H9 (cell line): ENCODE data around the gene R3HDML. TPM values are rescaled to one million over a fixed set of nuclear protein-coding genes. Genes with fewer than 3 reads are reported as not detected.

Source experiments
- DNase-seq: peaks from one replicate; pipeline ENCODE4 v3.0.0-alpha.2; 2017
- H2AFZ ChIP-seq: one replicate; pipeline ENCODE4 v1.6.1; 2013; ENCODE audit warnings: mild to moderate bottlenecking, low read length, control low read depth, moderate library complexity
- H2AK5ac ChIP-seq: 2 replicates; pipeline ENCODE4 v1.6.1; 2013; ENCODE audit warnings: low read length, control low read depth, mixed read lengths; ENCODE audit not compliant: insufficient read length
- H2BK120ac ChIP-seq: one replicate; pipeline ENCODE4 v1.6.1; 2013; ENCODE audit warnings: low read depth, mild to moderate bottlenecking, low read length, control low read depth, inconsistent platforms; ENCODE audit not compliant: poor library complexity, severe bottlenecking
- H2BK12ac ChIP-seq: 2 replicates; pipeline ENCODE4 v1.6.1; 2013; ENCODE audit warnings: low read length, control low read depth, mixed read lengths, low read depth; ENCODE audit not compliant: insufficient read length
- H2BK15ac ChIP-seq: 2 replicates; pipeline ENCODE4 v1.6.1; 2013; ENCODE audit warnings: low read depth, low read length, control low read depth
- H2BK20ac ChIP-seq: one replicate; pipeline ENCODE4 v1.6.1; 2013; ENCODE audit warnings: low read depth, mild to moderate bottlenecking, low read length, control low read depth, inconsistent platforms; ENCODE audit not compliant: poor library complexity, severe bottlenecking
- H2BK5ac ChIP-seq: 2 replicates; pipeline ENCODE4 v1.6.1; 2013; ENCODE audit warnings: low read length, control low read depth, mixed read lengths; ENCODE audit not compliant: insufficient read length
- H3K14ac ChIP-seq: 2 replicates; pipeline ENCODE4 v1.6.1; 2013; ENCODE audit warnings: low read length, control low read depth; ENCODE audit not compliant: insufficient read depth
- H3K18ac ChIP-seq: 2 replicates; pipeline ENCODE4 v1.6.1; 2013; ENCODE audit warnings: low read depth, mild to moderate bottlenecking, mixed read lengths, low read length, control low read depth; ENCODE audit not compliant: insufficient read length
- H3K23ac ChIP-seq: 2 replicates; pipeline ENCODE4 v1.6.1; 2013; ENCODE audit warnings: low read length, control low read depth, mixed read lengths, low read depth; ENCODE audit not compliant: insufficient read length
- H3K23me2 ChIP-seq: 2 replicates; pipeline ENCODE4 v1.6.1; 2013; ENCODE audit warnings: low read depth, mild to moderate bottlenecking, mixed read lengths, low read length, control low read depth; ENCODE audit not compliant: insufficient read length, poor library complexity, severe bottlenecking
- H3K27ac ChIP-seq: 2 replicates; pipeline ENCODE4 v1.5.1; 2013; ENCODE audit warnings: low read length, control low read depth, mixed read lengths, low read depth; ENCODE audit not compliant: insufficient read length
- H3K27me3 ChIP-seq: 2 replicates; pipeline ENCODE4 v1.6.1; 2013; ENCODE audit warnings: low read length, control low read depth, inconsistent platforms; ENCODE audit not compliant: insufficient read depth
- H3K4ac ChIP-seq: 2 replicates; pipeline ENCODE4 v1.6.1; 2013; ENCODE audit warnings: low read depth, mild to moderate bottlenecking, control low read depth, inconsistent platforms, low read length, moderate library complexity
- H3K4me1 ChIP-seq: 2 replicates; pipeline ENCODE4 v1.6.1; 2013; ENCODE audit warnings: low read length, control low read depth, inconsistent platforms; ENCODE audit not compliant: insufficient read depth
- H3K4me2 ChIP-seq: 2 replicates; pipeline ENCODE4 v1.6.1; 2013; ENCODE audit warnings: low read length, control low read depth, mixed read lengths; ENCODE audit not compliant: insufficient read length, insufficient read depth
- H3K56ac ChIP-seq: 2 replicates; pipeline ENCODE4 v1.6.1; 2013; ENCODE audit warnings: low read depth, mild to moderate bottlenecking, mixed read lengths, low read length, control low read depth; ENCODE audit not compliant: insufficient read length
- H3K79me1 ChIP-seq: 2 replicates; pipeline ENCODE4 v1.6.1; 2013; ENCODE audit warnings: low read depth, mild to moderate bottlenecking, moderate library complexity, low read length, control low read depth, inconsistent platforms; ENCODE audit not compliant: insufficient read depth, poor library complexity, severe bottlenecking
- H3K79me2 ChIP-seq: 2 replicates; pipeline ENCODE4 v1.6.1; 2013; ENCODE audit warnings: low read length, control low read depth, inconsistent platforms; ENCODE audit not compliant: insufficient read depth
- H3K9ac ChIP-seq: 2 replicates; pipeline ENCODE4 v1.6.1; 2013; ENCODE audit warnings: low read length, control low read depth, mixed read lengths; ENCODE audit not compliant: insufficient read length; ENCODE audit errors: extremely low read depth
- H3K9me3 ChIP-seq: one replicate; pipeline ENCODE4 v1.6.1; 2013; ENCODE audit warnings: low read depth, low read length, inconsistent platforms; ENCODE audit not compliant: control insufficient read depth
- H3T11ph ChIP-seq: one replicate; pipeline ENCODE4 v1.6.1; 2013; ENCODE audit warnings: mild to moderate bottlenecking, low read length, control low read depth, inconsistent platforms
- H4K20me1 ChIP-seq: one replicate; pipeline ENCODE4 v1.6.1; 2013; ENCODE audit not compliant: control insufficient read depth, insufficient read length, insufficient read depth
- H4K5ac ChIP-seq: 2 replicates; pipeline ENCODE4 v1.6.1; 2013; ENCODE audit warnings: low read depth, mild to moderate bottlenecking, mixed read lengths, low read length, control low read depth; ENCODE audit not compliant: insufficient read length
- H4K8ac ChIP-seq: replicated peaks from 2 replicates; pipeline ENCODE4 v1.6.1; 2013; ENCODE audit warnings: low read length, control low read depth, mixed read lengths, low read depth; ENCODE audit not compliant: insufficient read length
- H4K91ac ChIP-seq: 2 replicates; pipeline ENCODE4 v1.6.1; 2013; ENCODE audit warnings: low read depth, mild to moderate bottlenecking, moderate library complexity, mixed read lengths, low read length, control low read depth; ENCODE audit not compliant: insufficient read length
- H3K27ac Mint-ChIP-seq, 3 experiments: 2 replicates in 2 of 3; 3 replicates in 1 of 3; pipeline ENCODE4 v1.8.0; 2020 to 2021; ENCODE audit warnings: mixed read lengths in 3 of 3, mild to moderate bottlenecking in 1 of 3, moderate library complexity in 1 of 3
- H3K27me3 Mint-ChIP-seq: 2 replicates; pipeline ENCODE4 v1.8.0; 2021; ENCODE audit warnings: low read depth, mild to moderate bottlenecking, moderate library complexity, mixed read lengths
- H3K36me3 Mint-ChIP-seq, 3 experiments: 2 replicates in 2 of 3; 3 replicates in 1 of 3; pipeline ENCODE4 v1.8.0; 2020 to 2021; ENCODE audit warnings: low read depth in 3 of 3, mixed read lengths in 3 of 3; ENCODE audit not compliant: insufficient read depth in 1 of 3
- H3K4me1 Mint-ChIP-seq, 2 experiments: 2 replicates each; pipeline ENCODE4 v1.8.0; 2020; ENCODE audit warnings: mixed read lengths in 2 of 2
- H3K4me3 Mint-ChIP-seq, 2 experiments: 2 replicates in 1 of 2; 3 replicates in 1 of 2; pipeline ENCODE4 v1.8.0; 2020 to 2021; ENCODE audit warnings: mild to moderate bottlenecking in 2 of 2, mixed read lengths in 2 of 2, moderate library complexity in 1 of 2
- H3K9me3 Mint-ChIP-seq, 2 experiments: 2 replicates in 1 of 2; 3 replicates in 1 of 2; pipeline ENCODE4 v1.8.0; 2020; ENCODE audit warnings: mild to moderate bottlenecking in 2 of 2, mixed read lengths in 2 of 2, moderate library complexity in 1 of 2
- CTCF ChIP-seq: fragments of 200-600 bp; sonication (generic); conservative IDR thresholded peaks from 3 replicates; pipeline ENCODE4 v1.8.0; 2021; ENCODE audit warnings: antibody characterized with exemption, mild to moderate bottlenecking
- total RNA-seq: library from RNA; stranded (reverse); gene quantifications from 2 replicates; pipeline ENCODE4 v1.2.1, GENCODE V29; 2021

R3HDML gene
- total RNA-seq, 1 experiment from 2014 or later, result not detected

GRCh38 chr20:44301285-44301684 lies 35.6 kb upstream of the R3HDML start:
- no peaks in the 10 kb centered on the region for H3K4me1 ChIP-seq
- H3K23me2 ChIP-seq, result no peaks in the 10 kb centered on the region
- H3T11ph ChIP-seq, result no peak overlapping the region
- H2BK20ac ChIP-seq, result no peak overlapping the region
- no peak overlapping the region for H4K91ac ChIP-seq
- H3K79me1 ChIP-seq, result no peaks in the 10 kb centered on the region
- no peak overlapping the region for H2AK5ac ChIP-seq
- Mint-ChIP-seq H3K9me3 (no peaks in the 10 kb centered on the region; a peak in 1 of 5 replicates), H3K4me1 (no peaks in the 10 kb centered on the region), H3K4me3 (no peak overlapping the region), H3K36me3 (no peaks in the 10 kb centered on the region), H3K27ac (no peak overlapping the region), H3K27me3 (no peaks in the 10 kb centered on the region)
- TF ChIP-seq CTCF, result no peak
- H2BK120ac ChIP-seq, result no peak overlapping the region
- no peak overlapping the region for H3K27ac ChIP-seq
- peaks cover 2% of the 10 kb centered on the region for H4K20me1 ChIP-seq
- H2BK15ac ChIP-seq, result no peak overlapping the region
- no peak overlapping the region for H3K23ac ChIP-seq
- no peak overlapping the region for H3K4ac ChIP-seq
- no peaks in the 10 kb centered on the region for H3K27me3 ChIP-seq
- H2BK5ac ChIP-seq, result no peak overlapping the region
- no peak overlapping the region for H4K5ac ChIP-seq
- H3K56ac ChIP-seq, result no peak overlapping the region
- H3K14ac ChIP-seq, result no peak overlapping the region
- H3K9ac ChIP-seq, result no peak overlapping the region
- no peak overlapping the region for H4K8ac ChIP-seq
- no peaks in the 10 kb centered on the region for H3K9me3 ChIP-seq
- no peak overlapping the region for H3K4me2 ChIP-seq
- no peak overlapping the region for H2BK12ac ChIP-seq
- H3K18ac ChIP-seq, result no peak overlapping the region
- no peak overlapping the region for H2AFZ ChIP-seq
- no peaks in the 10 kb centered on the region for H3K79me2 ChIP-seq
- DNase-seq, result no peak
